Muscle layer of colon (tissue), 2 donors: ENCODE results near the gene SETBP1.

Experiments used
- H3K27ac ChIP-seq: one replicate; pipeline ENCODE4 v1.7.0; 2013; ENCODE audit warnings: low read depth, mild to moderate bottlenecking, low read length, moderate library complexity
- H3K27me3 ChIP-seq, 2 donors: one replicate each; pipeline ENCODE4 v1.7.0; 2013; ENCODE audit warnings: low read length in 2 of 2, mild to moderate bottlenecking in 2 of 2; ENCODE audit not compliant: insufficient read depth in 2 of 2, control insufficient read depth in 1 of 2
- H3K36me3 ChIP-seq: one replicate; pipeline ENCODE4 v1.7.0; 2013; ENCODE audit warnings: mild to moderate bottlenecking, low read length; ENCODE audit not compliant: insufficient read depth
- H3K4me1 ChIP-seq: one replicate; pipeline ENCODE4 v1.7.0; 2013; ENCODE audit warnings: mild to moderate bottlenecking, low read length; ENCODE audit not compliant: insufficient read depth
- H3K4me3 ChIP-seq, 2 donors: one replicate each; pipeline ENCODE4 v1.7.0; 2013; ENCODE audit warnings: low read length in 2 of 2, low read depth in 1 of 2, mild to moderate bottlenecking in 1 of 2, moderate library complexity in 1 of 2
- H3K9ac ChIP-seq: one replicate; pipeline ENCODE4 v1.7.0; 2013; ENCODE audit warnings: low read length
- H3K9me3 ChIP-seq: one replicate; pipeline ENCODE4 v1.7.0; 2013; ENCODE audit warnings: mild to moderate bottlenecking, low read length
- donor health status: abdominal sarcoma.
- donor health status: Adenocarcinoma of cecum.

The SETBP1 gene

DNA sequence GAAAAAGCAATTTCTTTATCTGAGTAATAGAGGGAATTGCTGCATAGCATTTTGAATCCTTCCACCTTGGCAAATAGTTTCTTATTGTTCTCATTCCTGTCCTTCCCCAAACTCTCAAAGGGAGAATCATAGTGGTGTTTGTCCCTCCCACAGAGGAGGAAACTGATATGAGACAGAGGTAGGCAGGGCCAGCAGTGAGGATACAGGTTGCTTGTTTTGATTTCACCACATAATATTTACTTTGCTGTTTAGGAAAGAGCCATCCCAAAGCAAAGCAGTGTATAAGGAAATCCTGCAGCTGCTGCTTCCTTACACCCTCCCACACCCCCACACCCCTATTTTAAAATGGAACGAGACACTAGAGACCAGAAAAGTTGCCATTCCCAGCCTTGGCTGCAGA, 195.3 kb downstream of the SETBP1 start:
- H3K27me3 ChIP-seq: no peaks in the 10 kb centered on the region
- no peak overlapping the region for H3K4me3 ChIP-seq
- H3K27ac ChIP-seq: no peak overlapping the region
- no peak overlapping the region for H3K9ac ChIP-seq
- H3K9me3 ChIP-seq: no peaks in the 10 kb centered on the region
- no peaks in the 10 kb centered on the region for H3K36me3 ChIP-seq
- peaks cover 26% of the 10 kb centered on the region for H3K4me1 ChIP-seq

DNA sequence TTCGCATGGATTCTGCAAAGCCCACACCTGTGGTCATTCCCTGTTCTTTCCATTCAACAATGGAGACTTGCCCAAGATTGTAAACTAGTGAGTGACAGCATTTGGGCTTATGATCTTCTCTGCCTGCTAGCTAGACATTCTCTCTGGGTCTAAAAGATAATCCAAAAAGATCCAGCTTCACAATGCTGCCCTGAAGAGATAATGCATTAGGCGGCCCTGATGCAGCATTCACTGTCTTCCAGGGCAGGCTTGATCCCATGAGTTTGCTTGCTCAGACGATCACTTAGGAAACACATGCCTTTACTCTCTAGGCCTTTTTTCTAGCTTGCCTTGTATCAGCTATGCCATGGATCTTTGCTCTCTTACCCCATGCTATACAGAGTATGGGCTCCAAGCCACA, 196.1 kb downstream of the SETBP1 start:
- Histone ChIP-seq H3K9me3 (no peaks in the 10 kb centered on the region), H3K27me3 (no peaks in the 10 kb centered on the region), H3K36me3 (no peaks in the 10 kb centered on the region)

GRCh38 chr18:44878335-44878734, 197.6 kb downstream of the SETBP1 start:
- H3K9me3 ChIP-seq: no peaks in the 10 kb centered on the region
- peaks cover 34% of the 10 kb centered on the region for H3K4me1 ChIP-seq
- no peak overlapping the region for H3K27ac ChIP-seq
- no peak overlapping the region for H3K4me3 ChIP-seq
- no peaks in the 10 kb centered on the region for H3K36me3 ChIP-seq
- H3K27me3 ChIP-seq: no peaks in the 10 kb centered on the region
- no peak overlapping the region for H3K9ac ChIP-seq

More for the DNA sequence above, 196.1 kb downstream of the SETBP1 start:
- Histone ChIP-seq H3K4me3 (no peak overlapping the region), H3K4me1 (peaks cover 33% of the 10 kb centered on the region), H3K27ac (no peak overlapping the region), H3K9ac (no peak overlapping the region)

- peaks cover 34% of the 10 kb centered on the region for H3K4me1 ChIP-seq
- H3K9me3 ChIP-seq: no peaks in the 10 kb centered on the region
- no peaks in the 10 kb centered on the region for H3K36me3 ChIP-seq
- no peak overlapping the region for H3K4me3 ChIP-seq
- no peak overlapping the region for H3K9ac ChIP-seq
- no peak overlapping the region for H3K27ac ChIP-seq
- H3K27me3 ChIP-seq: no peaks in the 10 kb centered on the region
These were observed 199.5 kb downstream of the SETBP1 start for GRCh38 chr18:44880170-44880569.

DNA sequence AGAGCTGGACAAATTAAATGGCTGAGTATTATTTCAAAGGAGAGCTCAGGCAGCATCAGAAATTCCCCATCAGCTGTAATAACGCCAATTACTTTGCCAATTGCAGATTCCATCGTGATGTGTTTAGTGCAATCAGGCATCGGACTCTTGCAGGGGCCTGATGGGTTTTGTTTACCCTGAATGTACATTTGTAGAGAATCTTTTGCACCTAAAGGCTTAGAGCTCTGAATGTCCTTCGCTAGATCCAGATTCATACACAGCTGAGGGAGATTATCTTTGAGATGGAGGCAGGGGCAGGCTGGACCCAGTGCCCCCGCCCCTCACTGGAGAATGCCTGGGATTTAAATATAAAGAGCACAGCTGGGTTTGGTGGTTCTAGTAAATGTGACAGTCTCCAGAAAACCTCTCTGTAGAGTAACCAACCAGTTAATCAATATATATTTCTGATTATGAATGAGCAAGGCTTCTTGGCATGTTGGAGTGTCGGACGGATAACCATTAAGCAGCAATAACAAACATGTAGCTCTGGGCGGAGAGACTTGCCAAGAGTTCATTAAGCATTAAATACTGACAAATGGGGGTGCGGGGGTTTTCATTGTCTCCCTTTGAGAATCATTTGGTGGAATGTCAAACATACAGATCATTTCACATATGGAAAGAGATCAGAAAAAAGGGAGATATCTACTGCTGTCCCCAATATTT, 200.9 kb downstream of the SETBP1 start:
- no peaks in the 10 kb centered on the region for H3K27me3 ChIP-seq
- no peaks in the 10 kb centered on the region for H3K9me3 ChIP-seq
- no peak overlapping the region for H3K27ac ChIP-seq
- H3K36me3 ChIP-seq: no peaks in the 10 kb centered on the region
- H3K9ac ChIP-seq: no peak overlapping the region
- no peak overlapping the region for H3K4me3 ChIP-seq
- H3K4me1 ChIP-seq: peaks cover 34% of the 10 kb centered on the region

DNA sequence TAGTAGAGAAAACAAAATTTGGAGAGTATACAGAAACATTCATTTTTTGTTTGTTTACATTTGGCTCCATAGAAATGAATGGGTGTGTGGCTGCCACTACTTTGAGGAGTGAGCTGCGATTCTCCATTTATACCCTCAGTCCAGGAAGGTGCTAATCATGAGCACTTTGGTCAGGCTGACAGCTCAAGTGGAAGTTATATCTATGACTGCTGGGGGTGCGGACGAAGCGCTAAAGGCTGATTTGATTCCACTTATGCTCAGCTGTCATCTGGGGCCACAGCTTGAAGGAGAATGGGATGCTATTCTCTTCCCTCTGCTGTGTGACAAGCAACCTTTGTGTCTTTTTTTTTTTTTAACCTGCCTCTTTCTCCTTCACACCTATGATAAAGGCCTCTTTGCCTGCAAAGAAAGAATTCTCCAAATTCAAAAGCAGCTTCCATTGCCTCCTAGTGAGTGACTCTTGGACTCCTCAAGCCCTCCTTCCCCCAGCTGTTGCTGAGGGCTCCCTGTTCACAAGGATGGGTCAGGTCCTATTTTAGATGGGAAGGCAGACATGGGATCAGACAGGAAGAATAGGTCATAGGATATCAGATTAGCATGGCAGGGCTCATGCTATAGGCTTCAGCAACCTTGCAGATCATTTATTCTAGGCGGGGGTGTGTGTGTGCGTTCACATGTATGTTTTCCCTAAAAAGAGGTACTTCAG, 201.6 kb downstream of the SETBP1 start:
- H3K4me1 ChIP-seq: peaks cover 34% of the 10 kb centered on the region

DNA sequence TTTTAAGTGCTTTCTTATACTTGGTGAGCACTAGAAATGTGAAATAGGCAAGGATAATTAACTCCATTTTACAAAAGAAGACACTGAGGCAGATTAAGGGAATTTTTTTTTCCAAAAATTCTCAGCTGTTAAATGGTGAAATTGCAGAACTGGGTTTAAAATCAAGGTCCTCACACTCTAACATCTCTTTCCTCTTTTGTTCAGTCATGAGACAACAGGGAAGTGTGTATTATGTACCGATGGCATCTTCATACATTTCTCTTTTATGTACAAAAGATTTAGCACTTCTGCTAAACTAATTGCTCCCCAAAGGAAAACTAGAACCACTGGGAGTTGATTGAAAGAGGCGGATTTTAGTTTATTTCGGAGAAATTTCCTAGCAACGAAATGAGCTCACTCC, 203.0 kb downstream of the SETBP1 start:
- Histone ChIP-seq H3K36me3 (no peaks in the 10 kb centered on the region), H3K4me1 (peaks cover 42% of the 10 kb centered on the region), H3K27ac (no peak overlapping the region), H3K9ac (no peak overlapping the region), H3K27me3 (no peaks in the 10 kb centered on the region), H3K4me3 (no peak overlapping the region), H3K9me3 (no peaks in the 10 kb centered on the region)

More for the DNA sequence above, 201.6 kb downstream of the SETBP1 start:
- no peak overlapping the region for H3K9ac ChIP-seq
- no peaks in the 10 kb centered on the region for H3K9me3 ChIP-seq
- H3K4me3 ChIP-seq: no peak overlapping the region
- no peak overlapping the region for H3K27ac ChIP-seq
- no peaks in the 10 kb centered on the region for H3K27me3 ChIP-seq
- no peaks in the 10 kb centered on the region for H3K36me3 ChIP-seq

GRCh38 chr18:44884431-44884830, 203.7 kb downstream of the SETBP1 start:
- Histone ChIP-seq H3K27ac (no peak overlapping the region), H3K36me3 (no peaks in the 10 kb centered on the region), H3K9me3 (no peaks in the 10 kb centered on the region), H3K4me3 (no peak overlapping the region), H3K27me3 (no peaks in the 10 kb centered on the region), H3K9ac (no peak overlapping the region), H3K4me1 (peaks cover 37% of the 10 kb centered on the region)

DNA sequence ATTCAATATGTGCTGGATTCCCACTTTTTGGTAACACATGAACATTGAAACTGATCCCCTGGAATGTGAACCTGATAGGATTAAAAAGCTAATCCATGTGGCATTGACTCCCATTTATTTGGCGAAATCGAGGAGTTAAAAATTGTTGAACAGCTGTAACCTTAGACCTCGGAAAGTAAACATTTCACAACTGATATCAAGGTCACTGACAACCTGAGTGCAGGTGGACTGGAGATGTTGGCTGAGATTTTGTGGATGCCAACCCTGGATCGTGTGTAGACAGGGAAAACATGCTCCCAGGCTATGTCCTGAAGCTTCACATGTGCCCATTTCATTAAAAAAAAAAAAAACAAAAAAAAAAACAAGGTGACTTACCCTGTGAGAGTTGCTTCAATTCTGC, 204.8 kb downstream of the SETBP1 start:
- Histone ChIP-seq H3K36me3 (no peaks in the 10 kb centered on the region), H3K27ac (no peak overlapping the region), H3K9ac (no peak overlapping the region), H3K4me3 (no peak overlapping the region), H3K9me3 (no peaks in the 10 kb centered on the region), H3K27me3 (no peaks in the 10 kb centered on the region), H3K4me1 (peaks cover 26% of the 10 kb centered on the region)

DNA sequence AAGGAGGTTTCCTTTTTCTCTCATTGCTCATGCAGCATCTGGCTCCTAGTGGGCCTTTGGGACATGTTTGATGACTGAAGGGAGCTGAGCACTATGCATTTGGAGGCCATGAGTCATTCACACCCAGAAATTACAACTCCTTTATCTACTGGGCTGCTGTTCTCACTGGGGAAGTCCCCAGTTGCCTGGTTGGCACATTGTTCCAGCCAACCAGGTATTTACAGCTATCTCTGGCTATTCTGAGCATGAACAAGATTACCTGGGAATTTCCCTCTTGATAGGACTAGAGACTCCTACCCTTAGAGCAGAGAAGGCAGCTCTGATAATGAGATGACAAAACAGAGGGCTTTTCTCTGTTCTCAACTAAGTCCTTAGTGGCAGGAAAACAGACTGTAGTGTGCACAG, 206.5 kb downstream of the SETBP1 start:
- no peak overlapping the region for H3K27ac ChIP-seq

DNA sequence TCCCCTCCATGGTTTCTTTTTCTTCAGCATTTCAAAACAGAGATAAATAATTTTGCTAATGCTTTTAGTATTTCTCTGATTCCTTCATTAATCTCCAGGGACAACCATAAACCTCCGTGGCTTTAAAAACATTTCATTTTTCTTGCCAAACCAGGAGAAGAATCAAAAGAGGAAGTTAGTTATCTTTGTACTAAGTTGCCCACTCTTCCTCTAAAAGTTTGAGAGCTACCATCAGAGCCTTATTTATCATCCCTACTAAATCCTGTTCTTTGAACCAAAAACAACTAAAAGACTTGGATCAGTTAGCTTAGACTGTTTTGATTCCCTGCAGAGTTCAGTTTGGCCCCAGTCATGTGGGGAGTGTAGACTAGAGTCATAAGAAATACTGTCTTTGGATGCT, 208.4 kb downstream of the SETBP1 start:
- no peak overlapping the region for H3K4me3 ChIP-seq
- H3K4me1 ChIP-seq: peaks cover 21% of the 10 kb centered on the region
- H3K36me3 ChIP-seq: no peaks in the 10 kb centered on the region
- H3K27me3 ChIP-seq: no peaks in the 10 kb centered on the region
- no peaks in the 10 kb centered on the region for H3K9me3 ChIP-seq
- no peak overlapping the region for H3K27ac ChIP-seq
- H3K9ac ChIP-seq: no peak overlapping the region

More for the DNA sequence above, 206.5 kb downstream of the SETBP1 start:
- peaks cover 13% of the 10 kb centered on the region for H3K4me1 ChIP-seq
- no peak overlapping the region for H3K9ac ChIP-seq
- no peaks in the 10 kb centered on the region for H3K36me3 ChIP-seq
- no peaks in the 10 kb centered on the region for H3K9me3 ChIP-seq
- no peaks in the 10 kb centered on the region for H3K27me3 ChIP-seq
- H3K4me3 ChIP-seq: no peak overlapping the region
